HK-2 (cell line): ENCODE measurements around the gene ADAMTSL1.

Source experiments
- DNase-seq: peaks from one replicate; pipeline ENCODE4 v3.0.0-alpha.2; 2018; ENCODE audit not compliant: unreplicated experiment

ADAMTSL1 gene

DNA sequence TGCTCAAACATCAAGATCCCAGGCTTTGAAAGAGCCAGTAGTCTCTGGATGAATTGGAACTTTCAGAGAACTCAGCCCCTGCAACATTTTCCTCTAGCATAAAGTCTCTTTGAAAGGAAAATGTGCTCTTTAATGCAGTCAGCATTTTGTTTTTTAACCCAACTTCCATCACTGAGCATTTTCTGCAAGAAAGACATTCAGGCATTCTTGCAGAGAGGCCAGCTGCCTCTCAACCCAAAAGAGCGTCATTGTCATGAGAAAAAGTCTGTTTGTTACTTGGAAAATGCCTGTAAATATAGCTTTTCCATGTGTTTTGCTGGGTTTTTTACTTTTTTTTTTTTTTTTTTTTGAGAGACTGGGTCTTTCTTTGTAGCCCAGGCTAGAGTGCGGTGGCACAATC is 225.0 kb downstream of the ADAMTSL1 start:
- no peak for DNase-seq

DNA sequence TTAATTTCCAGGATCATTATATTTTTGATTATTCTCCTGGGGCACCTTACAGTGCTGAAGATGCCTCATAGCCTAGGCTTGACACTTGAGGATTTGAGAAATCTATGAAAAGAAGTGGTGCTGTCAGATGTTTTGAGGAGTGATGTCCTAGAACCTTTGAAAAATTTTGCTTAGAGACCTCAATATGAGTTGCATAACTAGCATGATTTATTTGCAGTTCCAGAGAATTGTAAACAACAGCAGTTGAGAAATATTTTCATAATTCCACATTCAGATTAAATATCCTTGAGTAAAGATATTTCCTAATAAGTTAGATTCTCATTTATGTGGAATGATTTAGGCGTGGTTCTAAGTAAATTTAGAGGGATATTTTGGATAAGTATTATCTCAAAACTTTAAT is 225.8 kb downstream of the ADAMTSL1 start:
- DNase-seq = no peak

DNA sequence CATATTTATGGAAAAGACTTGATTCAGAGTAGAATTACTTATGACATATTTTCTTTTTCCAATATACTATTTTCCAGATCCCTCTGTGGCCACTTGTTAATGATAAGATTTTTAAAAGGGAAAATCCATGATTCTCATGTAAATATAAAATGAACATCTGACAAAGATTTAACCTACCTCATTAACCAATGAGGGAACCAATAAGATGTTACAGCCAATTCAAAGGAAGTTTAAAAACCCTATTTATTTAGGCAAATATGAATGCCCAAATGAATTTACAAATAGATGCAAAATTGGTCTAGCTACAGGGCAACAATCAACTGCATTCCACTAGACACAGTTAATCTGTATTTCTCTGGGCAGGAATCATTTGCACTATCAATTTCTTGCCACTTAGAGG is 226.8 kb downstream of the ADAMTSL1 start:
- DNase-seq = no peak

DNA sequence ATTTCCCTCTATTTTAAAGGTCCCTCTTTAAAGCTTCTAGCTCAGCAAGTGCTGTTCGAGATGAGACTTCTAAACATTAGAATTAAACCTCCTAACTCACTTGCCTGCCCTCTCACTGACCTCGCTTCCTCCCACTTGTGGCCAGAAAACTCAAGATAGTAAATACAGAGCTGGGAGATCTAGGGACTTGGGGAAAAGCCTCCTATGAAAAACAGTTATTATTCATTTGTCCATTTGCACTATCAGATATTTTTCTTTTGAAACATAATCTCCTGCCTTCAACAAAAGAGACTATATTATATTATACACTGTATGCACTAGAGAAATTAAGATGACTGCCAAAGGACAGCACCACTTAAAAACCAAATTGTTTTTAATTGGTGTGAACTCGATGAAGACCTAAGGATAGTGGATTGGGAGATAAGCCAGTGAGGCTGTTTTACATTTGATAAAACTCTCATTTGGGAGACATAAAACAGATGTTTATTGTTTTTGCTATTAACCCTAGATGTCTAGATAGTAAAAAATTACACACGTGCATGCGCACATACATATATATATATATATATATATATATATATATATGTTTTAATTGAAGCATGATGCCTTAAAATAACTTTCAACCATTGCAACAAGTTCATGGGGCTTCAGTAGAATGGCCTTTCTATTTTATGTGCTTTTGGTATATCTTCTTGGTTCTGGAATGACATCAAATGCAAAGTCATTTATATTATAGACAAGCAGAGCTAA is 229.4 kb downstream of the ADAMTSL1 start:
- DNase-seq = no peak

DNA sequence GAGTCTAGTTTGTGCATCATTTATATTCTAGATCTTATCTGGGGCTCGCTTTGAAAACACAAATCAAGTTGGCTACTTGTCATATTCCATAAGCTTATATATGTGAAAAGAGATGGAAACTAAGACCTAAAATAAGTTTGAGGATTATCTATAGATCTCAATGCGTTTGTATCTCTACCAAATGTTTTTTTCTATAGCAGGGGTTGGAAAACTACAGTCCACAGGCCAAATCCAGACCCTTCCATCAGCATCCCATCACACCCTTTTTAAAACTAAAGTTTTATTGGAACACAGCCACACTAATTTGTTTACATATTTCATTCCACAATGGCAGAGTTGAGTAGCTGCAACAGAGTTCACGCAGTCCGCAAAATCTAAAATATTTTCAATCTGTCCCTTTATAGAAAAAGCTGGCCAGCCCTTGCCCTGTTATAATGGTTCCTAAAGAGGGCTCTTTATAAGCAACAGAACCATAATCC is 230.0 kb downstream of the ADAMTSL1 start:
- DNase-seq = no peak

GRCh38 chr9:18705796-18706392 is 231.9 kb downstream of the ADAMTSL1 start:
- DNase-seq = no peak

- no peak for DNase-seq
Observed at GRCh38 chr9:18706648-18707047, 232.7 kb downstream of the ADAMTSL1 start.

DNA sequence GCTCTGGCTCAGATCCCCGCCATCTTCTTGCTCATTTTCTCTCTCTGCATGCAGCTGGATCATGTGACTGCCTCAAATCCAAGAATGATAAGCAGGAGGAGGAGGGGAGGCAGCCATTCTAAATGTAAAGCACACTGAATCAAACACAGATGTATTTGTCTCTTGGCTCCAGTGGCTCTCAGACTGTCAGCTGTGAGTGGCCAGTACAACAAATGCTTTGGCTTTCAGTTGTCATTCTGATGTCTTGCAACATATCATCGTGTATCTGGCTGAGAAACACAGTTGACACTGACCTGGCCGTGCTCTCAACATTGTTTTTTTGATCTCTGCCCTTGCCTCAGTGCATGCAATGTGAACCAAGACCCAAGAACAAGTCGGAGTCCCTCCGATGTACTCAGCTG is 233.1 kb downstream of the ADAMTSL1 start:
- no peak for DNase-seq

GRCh38 chr9:18707489-18708205 is 233.7 kb downstream of the ADAMTSL1 start:
- no peak for DNase-seq

- DNase-seq = no peak
Observed at GRCh38 chr9:18708429-18708828, 234.5 kb downstream of the ADAMTSL1 start.

GRCh38 chr9:18710065-18710464 is 236.1 kb downstream of the ADAMTSL1 start:
- DNase-seq = no peak

DNA sequence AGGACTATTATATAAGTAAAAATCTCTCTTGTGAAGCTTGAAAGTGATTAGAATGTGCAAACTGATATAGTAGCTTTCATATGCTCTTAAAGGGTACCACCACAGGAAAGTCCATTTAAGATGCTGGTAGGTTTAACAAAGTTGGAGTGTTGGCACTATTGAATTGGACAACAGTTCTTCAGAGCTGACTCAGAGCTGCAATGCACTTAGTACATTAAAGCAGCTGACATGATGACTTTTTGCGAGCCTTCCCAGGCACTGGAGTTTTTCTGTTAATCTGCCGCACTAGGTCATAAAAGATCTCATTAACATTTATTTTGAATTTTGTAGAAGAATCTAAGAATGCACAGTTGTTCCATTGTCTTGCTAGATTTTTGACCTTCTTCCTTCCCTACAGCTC is 243.8 kb downstream of the ADAMTSL1 start:
- no peak for DNase-seq

GRCh38 chr9:18718393-18718792 is 244.4 kb downstream of the ADAMTSL1 start:
- no peak for DNase-seq

- DNase-seq = no peak
Observed at GRCh38 chr9:18718932-18719331, 245.0 kb downstream of the ADAMTSL1 start.

GRCh38 chr9:18720691-18721090 is 246.7 kb downstream of the ADAMTSL1 start:
- DNase-seq = no peak

DNA sequence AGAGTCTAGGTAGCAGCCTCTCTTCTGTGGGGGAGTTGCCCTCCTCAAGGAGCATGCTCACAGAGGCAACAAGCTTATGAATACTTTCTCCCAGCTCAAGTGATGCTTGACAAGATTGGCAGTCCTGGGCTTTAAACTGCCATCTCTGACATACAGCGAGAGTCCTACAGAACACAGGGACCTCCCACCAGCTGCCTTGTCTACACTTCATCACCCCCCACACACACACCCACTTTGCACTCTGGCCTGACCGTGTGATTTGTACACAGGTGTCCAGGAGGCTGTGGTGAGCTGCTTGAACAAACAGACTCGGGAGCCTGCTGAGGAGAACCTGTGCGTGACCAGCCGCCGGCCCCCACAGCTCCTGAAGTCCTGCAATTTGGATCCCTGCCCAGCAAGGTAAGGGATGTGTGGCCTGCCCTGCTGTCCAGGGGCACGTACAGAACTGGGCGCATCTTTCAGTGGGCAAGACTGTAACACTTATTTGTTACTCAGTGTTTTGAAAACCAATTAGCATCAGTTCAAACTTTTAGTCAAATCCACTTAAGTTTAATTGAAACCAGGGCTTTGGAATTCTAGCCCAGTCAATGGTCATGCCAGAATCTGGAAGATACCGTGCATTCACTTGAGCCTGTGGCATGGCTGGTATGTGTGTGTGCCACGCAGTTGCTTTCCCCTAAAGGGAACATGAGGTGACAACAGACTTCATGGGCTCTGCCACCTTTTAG is 247.5 kb downstream of the ADAMTSL1 start:
- DNase-seq = no peak

- DNase-seq = no peak
Observed at GRCh38 chr9:18721995-18722310, 248.0 kb downstream of the ADAMTSL1 start.

DNA sequence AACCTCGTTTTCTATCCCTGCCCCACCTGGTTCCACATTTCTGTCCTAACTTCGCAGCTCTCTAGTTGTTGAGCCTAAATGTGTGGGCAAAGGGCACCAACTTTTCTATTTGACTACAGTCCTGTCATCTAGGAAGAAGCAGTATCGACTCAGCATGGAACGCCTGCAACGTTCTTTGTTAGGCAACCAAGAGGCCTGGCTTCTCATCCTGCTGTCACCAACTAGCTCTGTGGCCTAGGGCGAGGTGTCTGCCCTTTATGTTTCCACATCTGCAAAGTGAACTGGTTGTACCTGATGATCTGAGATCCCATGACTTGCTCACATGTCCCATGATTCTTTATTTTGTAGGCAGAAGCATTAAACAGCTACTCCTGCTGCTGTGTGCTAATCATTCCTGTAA is 248.9 kb downstream of the ADAMTSL1 start:
- DNase-seq = no peak

DNA sequence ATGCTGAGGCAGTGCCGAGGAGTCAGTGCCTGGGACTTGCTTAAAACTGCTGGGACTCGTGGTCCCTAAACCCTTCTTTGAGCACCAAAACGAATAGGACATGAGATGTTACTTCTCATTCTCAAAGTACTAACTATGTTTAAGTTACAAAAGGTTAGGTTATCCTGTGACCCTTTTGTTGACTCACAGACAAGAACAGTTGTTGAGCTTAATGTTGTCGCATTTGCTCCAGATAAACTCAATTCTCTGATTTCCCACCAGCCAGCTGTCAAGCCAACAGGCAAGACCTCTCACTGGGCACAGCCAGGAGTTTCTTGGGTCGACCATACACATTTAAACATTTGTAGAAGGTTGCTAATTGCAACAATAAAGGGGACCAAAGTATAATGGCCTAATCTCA is 249.4 kb downstream of the ADAMTSL1 start:
- DNase-seq = no peak

DNA sequence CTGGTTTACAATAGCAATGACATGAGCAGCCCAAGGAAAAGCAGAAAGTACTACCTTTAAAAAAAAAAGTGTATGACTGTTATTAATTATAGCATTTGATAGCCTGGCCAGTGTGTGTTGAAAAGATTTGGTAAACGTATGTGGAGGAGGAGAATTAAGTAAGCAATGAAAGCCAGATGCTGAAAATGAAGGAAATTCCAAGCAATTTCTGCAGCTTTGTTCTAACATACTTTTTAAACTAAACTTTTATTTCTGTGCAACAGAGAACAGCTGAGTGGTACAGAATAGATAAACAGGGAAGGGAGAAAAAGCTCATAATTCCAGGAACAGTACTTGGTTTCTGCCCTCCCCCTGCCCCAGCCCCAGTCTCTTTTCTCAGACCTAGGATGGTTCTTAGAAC is 252.6 kb downstream of the ADAMTSL1 start:
- no peak for DNase-seq

GRCh38 chr9:18727904-18728303 is 254.0 kb downstream of the ADAMTSL1 start:
- DNase-seq = no peak

DNA sequence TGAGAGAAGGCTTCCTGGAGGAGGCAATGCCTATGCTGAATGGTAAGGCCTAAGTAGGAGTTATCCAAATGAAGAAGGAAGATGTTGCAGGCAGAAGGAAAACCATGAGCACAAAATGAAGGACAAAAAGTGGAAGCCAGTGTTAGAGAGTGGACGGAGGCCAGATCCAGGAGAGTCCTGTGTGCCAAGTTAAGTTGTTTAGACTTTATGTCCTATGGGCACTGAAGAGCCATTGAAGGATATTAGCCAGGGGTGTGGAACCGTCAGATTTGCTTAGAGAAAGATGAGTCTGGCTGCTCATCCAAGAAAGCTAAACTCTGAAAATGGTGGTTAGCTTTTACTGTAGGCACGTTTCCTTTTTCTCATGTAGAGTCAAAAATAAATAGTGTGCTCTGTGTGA is 254.7 kb downstream of the ADAMTSL1 start:
- no peak for DNase-seq
